Fibroblast of the aortic adventitia (primary cell): ENCODE results near the gene MYO16. TPM values are rescaled to one million over a fixed set of nuclear protein-coding genes. Genes with fewer than 3 reads are reported as not detected.

Experiments used
- DNase-seq: peaks from one replicate; pipeline ENCODE4 v3.0.0-alpha.2; 2010; ENCODE audit warnings: low read depth
- H3K4me3 ChIP-seq: 2 replicates; pipeline ENCODE4 v1.5.1; 2011; ENCODE audit warnings: low read depth, mild to moderate bottlenecking, control low read depth, low read length, moderate library complexity
- total RNA-seq: library from RNA; depleted of rRNA; stranded (reverse); fragments of >200 nt; gene quantifications from 2 replicates; pipeline ENCODE4 v1.2.3, GENCODE V29; 2012; ENCODE audit warnings: low replicate concordance
- TF ChIP-seq, protein P1 (sequence below): IDR thresholded peaks from 2 replicates; pipeline ENCODE4 v1.5.1; 2011; ENCODE audit warnings: mild to moderate bottlenecking, low read length, control low read depth, inconsistent platforms; ENCODE audit not compliant: insufficient read depth

The MYO16 gene
- total RNA-seq, 1 donor = under 0.01 TPM

DNA sequence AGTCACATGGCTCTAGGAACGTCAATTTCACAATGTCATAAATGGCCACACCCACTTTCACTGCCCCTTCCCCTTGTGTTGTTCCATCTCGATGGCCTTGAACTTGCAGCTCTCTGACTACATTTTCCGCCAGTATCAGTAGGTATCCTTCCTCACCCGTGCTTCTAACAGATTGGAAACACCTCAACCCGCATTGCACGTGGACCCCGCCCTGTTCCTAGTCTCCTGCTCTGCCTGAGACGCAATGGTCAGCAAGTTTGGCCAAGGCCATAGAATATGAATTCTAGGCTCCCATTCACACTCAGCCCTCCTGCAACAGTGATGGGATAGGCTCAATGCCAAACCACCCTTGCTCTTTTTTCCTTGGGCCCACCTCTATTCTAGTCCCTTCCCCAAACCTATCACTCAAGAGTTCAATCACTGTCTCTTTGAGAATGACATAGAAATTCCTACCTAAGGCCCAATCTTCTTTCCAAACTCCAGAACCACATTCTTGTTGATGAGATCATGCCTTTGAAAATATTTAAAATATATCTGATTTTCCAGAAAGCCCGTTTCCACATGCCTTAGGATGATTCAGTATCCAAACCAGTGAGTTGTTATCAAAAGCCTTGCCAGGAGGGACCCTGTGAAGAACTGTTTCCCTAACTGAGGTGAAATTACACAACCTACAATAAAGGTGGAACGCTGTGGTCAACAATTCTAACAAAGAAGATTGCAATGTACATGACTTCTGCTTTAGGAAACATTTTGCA lies 334.6 kb downstream of the MYO16 start:
- TF ChIP-seq, protein P1, sequence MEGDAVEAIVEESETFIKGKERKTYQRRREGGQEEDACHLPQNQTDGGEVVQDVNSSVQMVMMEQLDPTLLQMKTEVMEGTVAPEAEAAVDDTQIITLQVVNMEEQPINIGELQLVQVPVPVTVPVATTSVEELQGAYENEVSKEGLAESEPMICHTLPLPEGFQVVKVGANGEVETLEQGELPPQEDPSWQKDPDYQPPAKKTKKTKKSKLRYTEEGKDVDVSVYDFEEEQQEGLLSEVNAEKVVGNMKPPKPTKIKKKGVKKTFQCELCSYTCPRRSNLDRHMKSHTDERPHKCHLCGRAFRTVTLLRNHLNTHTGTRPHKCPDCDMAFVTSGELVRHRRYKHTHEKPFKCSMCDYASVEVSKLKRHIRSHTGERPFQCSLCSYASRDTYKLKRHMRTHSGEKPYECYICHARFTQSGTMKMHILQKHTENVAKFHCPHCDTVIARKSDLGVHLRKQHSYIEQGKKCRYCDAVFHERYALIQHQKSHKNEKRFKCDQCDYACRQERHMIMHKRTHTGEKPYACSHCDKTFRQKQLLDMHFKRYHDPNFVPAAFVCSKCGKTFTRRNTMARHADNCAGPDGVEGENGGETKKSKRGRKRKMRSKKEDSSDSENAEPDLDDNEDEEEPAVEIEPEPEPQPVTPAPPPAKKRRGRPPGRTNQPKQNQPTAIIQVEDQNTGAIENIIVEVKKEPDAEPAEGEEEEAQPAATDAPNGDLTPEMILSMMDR = no peak
- DNase-seq = peak; percentile 59

DNA sequence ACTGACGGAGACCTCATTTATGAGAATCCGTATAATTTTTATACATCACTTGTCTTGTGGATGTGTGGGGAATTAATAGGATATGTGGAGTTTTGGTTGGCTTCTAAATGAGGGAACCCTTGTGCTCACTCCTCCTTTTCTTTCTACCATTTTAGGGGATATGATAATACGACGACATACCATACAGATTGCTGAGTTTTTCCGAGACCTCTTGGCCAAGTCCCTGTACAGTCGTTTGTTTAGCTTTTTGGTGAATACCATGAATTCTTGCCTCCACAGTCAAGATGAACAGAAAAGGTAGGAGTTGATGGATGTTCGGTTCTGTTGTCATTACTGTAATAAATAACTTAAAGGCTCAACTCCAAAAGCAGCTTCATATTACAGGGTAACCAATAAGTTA lies 335.2 kb downstream of the MYO16 start:
- no peak for DNase-seq
- H3K4me3 ChIP-seq = no peak overlapping the region
- TF ChIP-seq, protein P1 = no peak

More for the DNA sequence above, 334.6 kb downstream of the MYO16 start:
- no peak overlapping the region for H3K4me3 ChIP-seq

DNA sequence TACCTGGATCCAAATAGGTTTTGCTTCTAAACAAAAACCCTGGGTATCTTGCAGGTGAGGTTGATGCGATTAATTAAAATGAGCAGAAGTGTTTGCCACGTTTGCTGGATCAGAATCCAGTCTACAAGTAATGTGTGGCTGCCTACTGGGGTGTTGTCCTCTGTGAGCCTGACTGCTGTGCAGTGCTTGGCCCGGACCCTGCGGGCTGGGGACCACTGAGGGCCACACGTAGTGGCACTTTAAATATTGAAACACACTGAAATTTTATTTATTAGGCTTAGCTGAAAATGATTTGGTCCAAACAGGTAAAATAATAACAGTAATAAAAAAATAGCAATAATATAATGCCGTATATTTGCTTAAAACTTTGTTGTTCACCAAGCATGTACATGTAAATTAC lies 338.0 kb downstream of the MYO16 start:
- DNase-seq = no peak
- TF ChIP-seq, protein P1 = no peak

DNA sequence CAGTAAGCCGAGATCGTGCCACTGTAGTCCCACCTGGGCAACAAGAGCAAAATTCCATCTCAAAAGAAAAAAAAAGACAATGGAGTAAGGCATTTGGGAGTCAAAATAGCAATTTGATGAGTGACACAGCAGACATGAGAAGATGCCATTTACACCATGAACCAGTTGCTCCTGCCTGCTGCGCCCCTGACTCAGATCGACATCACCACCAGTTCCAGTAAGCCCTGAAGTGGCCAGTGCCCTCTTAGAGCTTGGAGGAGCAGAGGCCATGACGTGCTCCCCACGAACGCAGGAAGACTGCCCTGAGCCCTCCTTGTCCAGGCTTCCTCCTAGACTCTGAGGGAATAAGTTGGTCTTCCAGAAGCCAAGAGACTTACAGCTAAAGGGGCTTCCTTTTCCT lies 339.2 kb downstream of the MYO16 start:
- TF ChIP-seq, protein P1 = no peak
- no peak for DNase-seq
- H3K4me3 ChIP-seq = no peak overlapping the region

More for the DNA sequence above, 338.0 kb downstream of the MYO16 start:
- no peak overlapping the region for H3K4me3 ChIP-seq

DNA sequence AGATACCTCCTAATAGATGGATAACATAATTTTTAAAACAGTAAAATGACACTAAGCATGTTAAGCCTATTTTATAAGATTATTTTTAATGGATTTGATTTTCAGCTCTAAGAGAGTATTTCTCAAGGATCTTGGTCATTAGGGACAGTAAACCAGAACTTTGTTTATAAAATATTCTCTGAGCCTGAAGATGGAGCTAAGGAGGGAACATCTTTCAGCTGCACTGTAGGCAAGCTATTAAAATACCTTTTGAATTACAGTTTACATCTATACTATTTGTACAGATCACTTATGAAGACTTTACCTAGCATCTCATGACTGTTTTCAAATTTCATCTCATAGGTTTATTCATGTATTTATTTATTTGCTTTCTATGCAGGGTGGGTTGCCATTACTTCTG lies 345.3 kb downstream of the MYO16 start:
- no peak for DNase-seq
- H3K4me3 ChIP-seq = no peak overlapping the region
- TF ChIP-seq, protein P1 = no peak

DNA sequence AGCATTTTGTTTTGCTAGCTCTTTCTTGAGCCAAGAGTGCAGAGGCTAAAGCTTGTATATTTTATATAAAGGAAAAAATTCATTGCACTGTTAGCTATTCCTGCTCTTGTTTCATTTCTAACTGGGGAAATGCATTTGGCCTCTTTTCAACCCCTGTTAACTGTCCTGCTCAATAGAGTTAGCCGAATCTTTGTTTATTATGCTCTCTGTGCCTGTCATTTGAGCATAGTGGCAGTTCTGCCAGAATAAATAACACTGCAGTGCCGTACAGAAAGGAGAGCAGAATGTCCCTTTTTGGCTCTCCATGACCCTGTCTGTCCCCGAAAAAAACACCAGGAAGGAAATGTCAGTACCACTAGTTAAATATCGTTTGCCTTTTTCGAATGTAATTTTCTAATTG lies 350.8 kb downstream of the MYO16 start:
- no peak for DNase-seq
- TF ChIP-seq, protein P1 = no peak
- H3K4me3 ChIP-seq = no peak overlapping the region

DNA sequence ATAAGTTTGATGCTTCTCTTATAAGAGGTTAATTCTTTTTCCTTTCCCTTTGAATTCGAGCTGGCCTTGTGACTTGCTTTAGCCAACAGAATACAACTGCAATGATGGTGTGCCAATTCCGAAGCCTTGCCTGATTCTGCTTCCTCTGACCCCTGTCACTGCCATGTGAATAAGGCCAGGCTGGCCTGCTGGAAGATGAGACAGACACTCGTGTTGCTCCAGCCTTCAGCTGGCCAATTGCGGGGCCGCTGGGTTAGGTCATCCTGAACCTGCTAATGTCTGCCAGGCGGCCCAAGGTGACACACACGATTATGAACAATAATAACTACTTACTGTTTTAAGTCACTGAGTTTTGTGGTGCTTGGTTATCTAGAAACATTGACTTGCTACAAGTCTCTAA lies 352.0 kb downstream of the MYO16 start:
- TF ChIP-seq, protein P1 = no peak
- no peak overlapping the region for H3K4me3 ChIP-seq

More for the DNA sequence above, 352.0 kb downstream of the MYO16 start:
- DNase-seq = no peak
